ENCODE measurements around the gene OSBPL5.

The OSBPL5 gene

GRCh38 chr11:3102641-3102921, 62.5 kb downstream of the OSBPL5 start:
- 91% methylated on average over 5 of the region's 5 CpGs for WGBS (ENCODE audit: insufficient coverage)
- Histone ChIP-seq H3K9me3 (ENCODE audit: control extremely low read depth in 1 of 5, control insufficient read depth in 4 of 5, insufficient read depth in 2 of 5, low read depth in 1 of 5, low read length in 4 of 5) (no peaks in the 10 kb centered on the region), H3K4me1 (ENCODE audit: control extremely low read depth in 1 of 4, control insufficient read depth in 4 of 4, insufficient read depth in 4 of 4, low read length in 3 of 4) (no peaks in the 10 kb centered on the region), H3K4me3 (ENCODE audit: control insufficient read depth in 1 of 7, extremely low read depth in 1 of 7, insufficient read depth in 4 of 7, low read depth in 2 of 7, low read length in 6 of 7) (no peak overlapping the region), H3K27ac (ENCODE audit: insufficient read depth in 1 of 2, low read depth in 1 of 2, low read length in 2 of 2, poor library complexity in 1 of 2, severe bottlenecking in 2 of 2) (no peak overlapping the region), H3K36me3 (ENCODE audit: control insufficient read depth in 4 of 4, insufficient read depth in 4 of 4, low read length in 3 of 4) (peaks cover 2 to 33% (median 5%) of the 10 kb centered on the region in 4 experiments), H3K27me3 (replicated peaks in 2 of 5; ENCODE audit: control insufficient read depth in 4 of 5, insufficient read depth in 5 of 5, low read length in 4 of 5) (no peaks in the 10 kb centered on the region)
- CTCF ChIA-PET, result interaction anchor here (1.0 to 1.3 kb wide), 2 partner anchors 12 to 13 kb away, joined by 3 to 6 read pairs; no protein-coding TSS in a partner anchor
- no peak for DNase-seq
- POLR2A ChIA-PET, result no interaction called here

- Histone ChIP-seq H3K4me3 (ENCODE audit: control insufficient read depth in 1 of 7, extremely low read depth in 1 of 7, insufficient read depth in 4 of 7, low read depth in 2 of 7, low read length in 6 of 7) (no peak overlapping the region), H3K9me3 (ENCODE audit: control extremely low read depth in 1 of 5, control insufficient read depth in 4 of 5, insufficient read depth in 2 of 5, low read depth in 1 of 5, low read length in 4 of 5) (no peaks in the 10 kb centered on the region), H3K27me3 (replicated peaks in 2 of 5; ENCODE audit: control insufficient read depth in 4 of 5, insufficient read depth in 5 of 5, low read length in 4 of 5) (no peaks in the 10 kb centered on the region), H3K4me1 (ENCODE audit: control extremely low read depth in 1 of 4, control insufficient read depth in 4 of 4, insufficient read depth in 4 of 4, low read length in 3 of 4) (no peaks in the 10 kb centered on the region), H3K27ac (ENCODE audit: insufficient read depth in 1 of 2, low read depth in 1 of 2, low read length in 2 of 2, poor library complexity in 1 of 2, severe bottlenecking in 2 of 2) (no peak overlapping the region), H3K36me3 (ENCODE audit: control insufficient read depth in 4 of 4, insufficient read depth in 4 of 4, low read length in 3 of 4) (peaks cover 0 to 28% (median 5%) of the 10 kb centered on the region in 4 experiments)
- CTCF ChIA-PET, result interaction anchor here (1.0 to 1.3 kb wide), 2 partner anchors 11 to 13 kb away, joined by 3 to 6 read pairs; no protein-coding TSS in a partner anchor
- 98% methylated on average over 17 of the region's 20 CpGs for WGBS (ENCODE audit: insufficient coverage)
- POLR2A ChIA-PET, result no interaction called here
- no peak for DNase-seq
Measured at GRCh38 chr11:3101921-3102640, 63.0 kb downstream of the OSBPL5 start.

- no peak for DNase-seq
- no peaks in the 10 kb centered on the region for H3K9me3 ChIP-seq (ENCODE audit: control extremely low read depth in 1 of 5, control insufficient read depth in 4 of 5, insufficient read depth in 2 of 5, low read depth in 1 of 5, low read length in 4 of 5)
- no peak overlapping the region for H3K4me3 ChIP-seq (ENCODE audit: control insufficient read depth in 1 of 7, extremely low read depth in 1 of 7, insufficient read depth in 4 of 7, low read depth in 2 of 7, low read length in 6 of 7)
- peaks cover 0 to 30% (median 10%) of the 10 kb centered on the region in 4 experiments for H3K36me3 ChIP-seq (ENCODE audit: control insufficient read depth in 4 of 4, insufficient read depth in 4 of 4, low read length in 3 of 4)
- POLR2A ChIA-PET, result no interaction called here
- CTCF ChIA-PET, result interaction anchor here (0.9 kb wide), 1 partner anchor 30 kb away, joined by 3 read pairs; no protein-coding TSS in a partner anchor
- 94% methylated on average over 2 of the region's 3 CpGs for WGBS (ENCODE audit: insufficient coverage)
- H3K27me3 ChIP-seq (replicated peaks in 2 of 5; ENCODE audit: control insufficient read depth in 4 of 5, insufficient read depth in 5 of 5, low read length in 4 of 5), result no peaks in the 10 kb centered on the region
- H3K27ac ChIP-seq (ENCODE audit: insufficient read depth in 1 of 2, low read depth in 1 of 2, low read length in 2 of 2, poor library complexity in 1 of 2, severe bottlenecking in 2 of 2), result no peak overlapping the region
- H3K4me1 ChIP-seq (ENCODE audit: control extremely low read depth in 1 of 4, control insufficient read depth in 4 of 4, insufficient read depth in 4 of 4, low read length in 3 of 4), result no peaks in the 10 kb centered on the region
Measured at GRCh38 chr11:3099178-3099577, 65.9 kb downstream of the OSBPL5 start.

- DNase-seq, result no peak
- CTCF ChIA-PET, result no interaction called here
- Histone ChIP-seq H3K4me1 (ENCODE audit: control extremely low read depth in 1 of 4, control insufficient read depth in 4 of 4, insufficient read depth in 4 of 4, low read length in 3 of 4) (no peaks in the 10 kb centered on the region), H3K36me3 (ENCODE audit: control insufficient read depth in 4 of 4, insufficient read depth in 4 of 4, low read length in 3 of 4) (peaks cover 0 to 38% (median 12%) of the 10 kb centered on the region in 4 experiments), H3K4me3 (ENCODE audit: control insufficient read depth in 1 of 7, extremely low read depth in 1 of 7, insufficient read depth in 4 of 7, low read depth in 2 of 7, low read length in 6 of 7) (no peak overlapping the region), H3K27ac (ENCODE audit: insufficient read depth in 1 of 2, low read depth in 1 of 2, low read length in 2 of 2, poor library complexity in 1 of 2, severe bottlenecking in 2 of 2) (no peak overlapping the region), H3K27me3 (replicated peaks in 2 of 5; ENCODE audit: control insufficient read depth in 4 of 5, insufficient read depth in 5 of 5, low read length in 4 of 5) (no peaks in the 10 kb centered on the region), H3K9me3 (ENCODE audit: control extremely low read depth in 1 of 5, control insufficient read depth in 4 of 5, insufficient read depth in 2 of 5, low read depth in 1 of 5, low read length in 4 of 5) (no peaks in the 10 kb centered on the region)
- 88% methylated on average over 5 of the region's 10 CpGs for WGBS (ENCODE audit: insufficient coverage)
- POLR2A ChIA-PET, result no interaction called here
Measured at GRCh38 chr11:3096909-3097530, 68.1 kb downstream of the OSBPL5 start.

GRCh38 chr11:3095712-3096361, 69.3 kb downstream of the OSBPL5 start:
- no peaks in the 10 kb centered on the region for H3K9me3 ChIP-seq (ENCODE audit: control extremely low read depth in 1 of 5, control insufficient read depth in 4 of 5, insufficient read depth in 2 of 5, low read depth in 1 of 5, low read length in 4 of 5)
- ChIA-PET POLR2A (no interaction called here), CTCF (interaction anchor here (0.8 kb wide), 1 partner anchor 14 kb away, joined by 4 read pairs; no protein-coding TSS in a partner anchor)
- WGBS (ENCODE audit: insufficient coverage), result 95% methylated on average over 12 of the region's 15 CpGs
- H3K4me3 ChIP-seq (ENCODE audit: control insufficient read depth in 1 of 7, extremely low read depth in 1 of 7, insufficient read depth in 4 of 7, low read depth in 2 of 7, low read length in 6 of 7), result no peak overlapping the region
- DNase-seq, result no peak
- H3K36me3 ChIP-seq (ENCODE audit: control insufficient read depth in 4 of 4, insufficient read depth in 4 of 4, low read length in 3 of 4), result peaks cover 0 to 34% (median 13%) of the 10 kb centered on the region in 4 experiments
- H3K4me1 ChIP-seq (ENCODE audit: control extremely low read depth in 1 of 4, control insufficient read depth in 4 of 4, insufficient read depth in 4 of 4, low read length in 3 of 4), result no peaks in the 10 kb centered on the region
- H3K27me3 ChIP-seq (replicated peaks in 2 of 5; ENCODE audit: control insufficient read depth in 4 of 5, insufficient read depth in 5 of 5, low read length in 4 of 5), result no peaks in the 10 kb centered on the region
- no peak overlapping the region for H3K27ac ChIP-seq (ENCODE audit: insufficient read depth in 1 of 2, low read depth in 1 of 2, low read length in 2 of 2, poor library complexity in 1 of 2, severe bottlenecking in 2 of 2)

- CTCF ChIA-PET, result interaction anchor here (0.7 to 6.8 kb wide), 2 partner anchors 57 to 129 kb away, joined by 3 to 87 read pairs; no protein-coding TSS in a partner anchor
- H3K27me3 ChIP-seq (replicated peaks in 2 of 5; ENCODE audit: control insufficient read depth in 4 of 5, insufficient read depth in 5 of 5, low read length in 4 of 5), result no peaks in the 10 kb centered on the region
- H3K27ac ChIP-seq (ENCODE audit: insufficient read depth in 1 of 2, low read depth in 1 of 2, low read length in 2 of 2, poor library complexity in 1 of 2, severe bottlenecking in 2 of 2), result no peak overlapping the region
- DNase-seq, result no peak
- H3K4me1 ChIP-seq (ENCODE audit: control extremely low read depth in 1 of 4, control insufficient read depth in 4 of 4, insufficient read depth in 4 of 4, low read length in 3 of 4), result no peaks in the 10 kb centered on the region
- 98% methylated on average over 21 of the region's 21 CpGs for WGBS (ENCODE audit: insufficient coverage)
- POLR2A ChIA-PET, result no interaction called here
- H3K36me3 ChIP-seq (ENCODE audit: control insufficient read depth in 4 of 4, insufficient read depth in 4 of 4, low read length in 3 of 4), result peaks cover 0 to 33% (median 14%) of the 10 kb centered on the region in 4 experiments
- H3K4me3 ChIP-seq (ENCODE audit: control insufficient read depth in 1 of 7, extremely low read depth in 1 of 7, insufficient read depth in 4 of 7, low read depth in 2 of 7, low read length in 6 of 7), result no peak overlapping the region
- H3K9me3 ChIP-seq (ENCODE audit: control extremely low read depth in 1 of 5, control insufficient read depth in 4 of 5, insufficient read depth in 2 of 5, low read depth in 1 of 5, low read length in 4 of 5), result no peaks in the 10 kb centered on the region
Measured at GRCh38 chr11:3094223-3094824, 70.8 kb downstream of the OSBPL5 start.

Data from common myeloid progenitor, CD34-positive (primary cell).